Ectodermal cell (in vitro differentiated cells): ENCODE measurements around the gene EHD1.
"Not testable (repeated sequence)": the region's sequence is repeated elsewhere in the genome, so short reads cannot be mapped to it uniquely, and the experiment has no call there.

Experiments
- H3K27ac ChIP-seq: 2 replicates; pipeline ENCODE4 v1.7.0; 2013; ENCODE audit warnings: mild to moderate bottlenecking, low read depth, low read length; ENCODE audit not compliant: insufficient read depth, poor library complexity, severe bottlenecking
- H3K27me3 ChIP-seq: 2 replicates; pipeline ENCODE4 v1.7.0; 2013; ENCODE audit warnings: mild to moderate bottlenecking, low read length; ENCODE audit not compliant: insufficient read depth, control insufficient read depth, poor library complexity, severe bottlenecking
- H3K36me3 ChIP-seq: one replicate; pipeline ENCODE4 v1.7.0; 2013; ENCODE audit warnings: low read length; ENCODE audit not compliant: control insufficient read depth, insufficient read depth
- H3K4me1 ChIP-seq: one replicate; pipeline ENCODE4 v1.7.0; 2013; ENCODE audit warnings: low read length; ENCODE audit not compliant: control insufficient read depth, insufficient read depth
- H3K4me3 ChIP-seq: 2 replicates; pipeline ENCODE4 v1.7.0; 2013; ENCODE audit warnings: low read depth, low read length, control low read depth; ENCODE audit not compliant: insufficient read depth
- H3K9me3 ChIP-seq: 2 replicates; pipeline ENCODE4 v1.7.0; 2013; ENCODE audit warnings: mild to moderate bottlenecking, low read length, moderate library complexity; ENCODE audit not compliant: control insufficient read depth
- WGBS, 2 experiments: methylation state at CpG; one replicate each; pipeline ENCODE4 v1.1.7; 2013; ENCODE audit warnings: missing lambda C conversion rate in 2 of 2; 5-methylcytosine and 5-hydroxymethylcytosine counted together

The EHD1 gene

DNA sequence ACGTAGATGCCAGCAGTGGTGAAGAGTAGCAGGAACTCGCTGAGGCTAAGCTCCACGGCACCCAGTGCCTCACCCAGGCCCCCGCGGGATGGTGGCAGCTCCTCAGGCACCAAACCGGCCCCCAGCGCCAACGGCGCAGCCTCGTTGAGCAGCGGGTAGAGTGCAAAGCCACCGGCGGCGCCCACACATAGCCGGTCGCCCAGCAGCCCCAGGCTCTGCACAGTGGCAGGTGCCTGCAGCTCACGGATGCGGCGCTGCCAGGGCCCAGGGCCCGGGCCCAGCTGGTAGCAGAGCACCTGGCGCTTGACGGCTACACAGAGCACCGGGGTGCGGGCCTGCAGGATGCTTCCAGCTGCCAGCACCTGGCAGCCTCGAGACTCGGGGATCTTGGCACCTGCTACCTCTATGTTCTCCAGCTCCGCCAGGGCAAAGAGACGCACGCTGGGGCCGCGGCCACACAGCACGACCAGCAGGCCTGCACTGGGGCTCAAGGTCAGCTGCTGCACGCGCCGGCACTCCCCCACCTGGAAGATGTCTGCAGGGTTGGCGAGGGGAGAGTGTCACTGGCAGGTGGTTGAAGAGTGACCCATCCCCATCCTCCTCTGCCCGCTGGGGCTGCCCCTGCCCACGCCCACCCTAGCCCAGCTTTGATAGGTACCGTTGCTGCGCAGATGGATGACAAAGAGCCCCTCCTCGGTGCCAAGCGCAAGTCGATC is 48.7 kb downstream of the EHD1 start:
- no peaks in the 10 kb centered on the region for H3K36me3 ChIP-seq
- H3K27ac ChIP-seq: no peak overlapping the region
- no peaks in the 10 kb centered on the region for H3K9me3 ChIP-seq
- H3K4me1 ChIP-seq: no peaks in the 10 kb centered on the region
- H3K27me3 ChIP-seq: no peaks in the 10 kb centered on the region
- WGBS, 2 experiments: 95 to 96% methylated on average over 43 of the region's 43 CpGs
- H3K4me3 ChIP-seq: no peak overlapping the region

DNA sequence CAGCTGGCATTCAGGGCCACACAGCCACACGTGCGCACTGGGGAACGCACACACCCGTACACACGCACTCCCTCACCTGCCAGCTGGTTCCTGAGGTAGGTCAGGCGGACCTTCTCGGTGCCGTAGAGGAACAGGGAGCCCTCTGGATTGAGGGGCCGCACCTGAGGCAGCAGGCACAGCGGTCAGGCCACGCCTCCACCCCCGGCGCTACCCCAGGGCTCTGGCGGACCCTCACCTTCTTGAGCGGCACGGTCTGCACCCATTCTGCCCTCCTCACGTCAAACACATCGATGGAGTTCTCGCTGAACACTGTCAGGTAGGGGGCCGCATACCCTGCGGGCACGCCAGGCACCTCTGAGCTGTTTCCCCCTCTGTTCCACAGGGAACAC is 51.0 kb downstream of the EHD1 start:
- Histone ChIP-seq H3K4me1 (no peaks in the 10 kb centered on the region), H3K27me3 (no peaks in the 10 kb centered on the region), H3K36me3 (no peaks in the 10 kb centered on the region), H3K4me3 (no peak overlapping the region), H3K9me3 (no peaks in the 10 kb centered on the region), H3K27ac (no peak overlapping the region)
- WGBS, 2 experiments: 95% methylated on average over 22 of the region's 22 CpGs

DNA sequence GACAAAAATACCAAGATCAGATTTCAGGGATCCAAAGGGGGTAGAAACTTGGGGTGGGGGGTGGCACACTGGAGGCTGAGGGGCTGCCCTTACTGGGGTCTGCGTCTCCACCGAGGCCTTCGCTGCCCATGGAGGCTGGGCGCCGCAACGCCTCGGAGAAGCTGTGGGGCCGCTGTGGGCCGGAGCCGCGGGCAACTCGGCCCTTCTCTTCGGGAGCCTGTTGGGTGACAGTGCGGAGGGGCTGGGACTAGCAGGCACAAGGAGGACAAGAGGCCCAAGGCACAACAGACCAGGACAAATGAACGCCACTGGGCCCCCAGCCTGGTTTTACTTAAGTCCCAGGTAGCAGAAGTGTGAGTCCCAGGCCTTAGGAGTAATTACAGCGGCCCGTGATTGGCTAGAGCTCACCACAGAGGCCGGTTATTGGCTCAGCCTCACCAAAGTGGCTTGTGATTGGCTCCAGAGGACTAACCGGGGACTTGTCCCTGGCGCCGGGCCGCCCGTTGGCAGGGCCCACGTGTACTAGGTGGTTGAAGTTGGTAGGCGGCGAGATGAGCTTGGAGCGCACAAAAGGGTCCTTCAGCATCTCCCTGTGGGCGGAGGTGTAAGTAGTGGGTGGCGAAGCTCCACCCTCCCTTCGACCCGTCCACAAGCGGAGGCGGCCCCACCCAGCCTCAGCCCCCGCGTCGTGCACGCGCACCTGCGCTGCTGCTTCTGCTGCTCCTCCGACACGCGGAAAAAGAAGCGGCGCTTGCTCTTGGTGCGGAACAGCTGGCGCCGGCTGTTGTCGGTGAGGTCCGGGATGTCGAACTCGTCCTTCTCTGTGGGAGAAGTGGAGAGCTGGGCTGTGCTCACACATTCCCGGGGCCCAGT is 51.6 kb downstream of the EHD1 start:
- H3K4me1 ChIP-seq: no peaks in the 10 kb centered on the region
- H3K36me3 ChIP-seq: no peaks in the 10 kb centered on the region
- H3K27ac ChIP-seq: no peak overlapping the region
- WGBS, 2 experiments: 94% methylated on average over 52 of the region's 52 CpGs
- H3K4me3 ChIP-seq: no peak overlapping the region
- no peaks in the 10 kb centered on the region for H3K27me3 ChIP-seq
- no peaks in the 10 kb centered on the region for H3K9me3 ChIP-seq

DNA sequence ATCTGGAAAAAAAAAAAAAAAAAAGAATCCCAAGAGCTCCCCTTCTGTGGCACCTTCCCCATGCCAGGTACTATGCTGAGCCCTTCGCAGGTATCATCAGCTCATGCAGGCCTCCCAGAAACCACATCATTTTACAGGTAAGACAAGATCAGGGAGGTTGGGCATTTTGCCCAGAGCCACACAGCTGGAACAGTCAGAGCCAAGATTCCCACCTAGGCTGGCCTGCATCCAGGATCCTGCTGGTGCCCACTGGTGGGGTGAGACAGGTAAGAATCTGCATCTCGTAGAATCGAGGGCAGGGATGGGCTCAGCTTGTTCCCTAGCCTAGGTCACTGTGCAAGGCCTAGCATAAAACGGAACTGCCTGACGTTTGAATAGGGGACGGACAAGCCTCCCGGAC is 52.4 kb downstream of the EHD1 start:
- 87% methylated on average over 7 of the region's 7 CpGs for WGBS, 2 experiments
- no peak overlapping the region for H3K4me3 ChIP-seq
- no peaks in the 10 kb centered on the region for H3K9me3 ChIP-seq
- no peak overlapping the region for H3K27ac ChIP-seq
- H3K36me3 ChIP-seq: no peaks in the 10 kb centered on the region
- no peaks in the 10 kb centered on the region for H3K4me1 ChIP-seq
- no peaks in the 10 kb centered on the region for H3K27me3 ChIP-seq

DNA sequence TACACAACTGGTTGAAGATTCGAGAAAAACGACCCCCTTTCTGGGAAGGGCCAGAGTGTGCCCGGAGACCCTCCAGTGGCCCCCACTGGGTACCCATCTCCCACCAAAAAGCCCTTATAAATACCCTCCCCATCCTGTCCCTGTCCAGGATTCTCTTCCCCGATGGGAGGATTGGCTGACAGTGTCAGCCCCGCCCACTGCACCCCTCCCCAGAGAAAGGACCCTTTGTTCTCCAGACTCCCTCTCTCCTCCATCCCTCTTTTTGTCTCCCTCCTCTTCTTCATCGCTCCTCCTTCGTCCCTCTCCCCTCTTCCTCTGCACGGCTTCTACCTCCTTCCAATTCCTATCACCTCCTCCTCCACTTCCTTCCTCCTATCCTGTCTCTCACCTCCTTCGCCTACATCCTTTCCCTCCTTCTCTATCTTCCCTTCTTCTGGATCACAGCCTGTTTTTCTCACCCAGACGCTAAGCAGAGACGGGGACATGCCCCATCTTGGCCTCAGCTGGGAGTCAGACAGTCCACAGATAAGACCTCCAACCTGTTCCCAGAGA is 54.8 kb downstream of the EHD1 start:
- no peaks in the 10 kb centered on the region for H3K27me3 ChIP-seq
- H3K9me3 ChIP-seq: no peaks in the 10 kb centered on the region
- H3K36me3 ChIP-seq: no peaks in the 10 kb centered on the region
- H3K4me1 ChIP-seq: no peaks in the 10 kb centered on the region
- H3K27ac ChIP-seq: no peak overlapping the region
- H3K4me3 ChIP-seq: no peak overlapping the region
- WGBS, 2 experiments: 84 to 85% methylated on average over 11 of the region's 11 CpGs

DNA sequence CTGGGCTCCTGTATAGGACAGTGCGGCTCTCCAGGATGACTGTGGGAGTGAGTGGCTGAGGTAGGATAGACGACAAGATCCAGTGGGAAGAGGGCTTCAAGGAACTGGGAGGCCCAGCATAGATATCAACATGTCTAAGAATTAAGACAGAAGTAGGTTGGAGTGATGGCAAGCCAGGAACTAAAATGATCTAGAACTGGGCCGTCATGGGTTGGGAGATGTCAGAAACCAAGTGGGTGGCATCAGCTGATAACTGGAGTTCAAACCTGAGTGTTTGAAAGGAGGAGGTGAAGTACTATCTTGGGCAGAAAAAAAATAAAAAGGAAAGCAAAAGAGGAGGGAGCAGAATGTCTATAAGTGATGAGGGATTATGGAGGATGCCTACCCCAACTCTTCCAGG is 60.9 kb downstream of the EHD1 start:
- H3K4me3 ChIP-seq: no peak overlapping the region
- no peaks in the 10 kb centered on the region for H3K27me3 ChIP-seq
- no peaks in the 10 kb centered on the region for H3K4me1 ChIP-seq
- H3K27ac ChIP-seq: no peak overlapping the region
- no peaks in the 10 kb centered on the region for H3K9me3 ChIP-seq
- 94% methylated on average over 3 of the region's 3 CpGs for WGBS, 2 experiments
- no peaks in the 10 kb centered on the region for H3K36me3 ChIP-seq

DNA sequence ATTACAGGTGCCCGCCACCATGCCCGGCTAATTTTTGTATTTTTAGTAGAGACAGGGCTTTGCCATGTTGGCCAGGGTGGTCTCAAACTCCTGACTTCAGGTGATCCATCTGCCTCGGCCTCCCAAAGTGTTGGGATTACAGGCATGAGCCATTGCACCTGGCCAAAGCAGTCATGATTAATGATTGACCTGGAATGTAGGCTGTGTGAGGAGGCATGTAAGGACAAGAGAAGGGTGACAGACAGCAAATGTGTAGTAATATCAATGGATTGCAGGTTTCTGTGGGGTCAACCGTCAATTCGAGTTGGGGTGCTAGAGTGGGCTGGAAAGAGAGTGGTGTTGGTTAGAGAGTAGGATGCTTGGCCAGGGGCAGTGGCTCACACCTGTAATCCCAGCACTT is 63.0 kb downstream of the EHD1 start:
- H3K27ac ChIP-seq, H3K4me3 ChIP-seq, H3K36me3 ChIP-seq, H3K9me3 ChIP-seq, H3K4me1 ChIP-seq, H3K27me3 ChIP-seq: not testable (repeated sequence)
- WGBS, 2 experiments: 86 to 89% methylated on average over 5 of the region's 5 CpGs

DNA sequence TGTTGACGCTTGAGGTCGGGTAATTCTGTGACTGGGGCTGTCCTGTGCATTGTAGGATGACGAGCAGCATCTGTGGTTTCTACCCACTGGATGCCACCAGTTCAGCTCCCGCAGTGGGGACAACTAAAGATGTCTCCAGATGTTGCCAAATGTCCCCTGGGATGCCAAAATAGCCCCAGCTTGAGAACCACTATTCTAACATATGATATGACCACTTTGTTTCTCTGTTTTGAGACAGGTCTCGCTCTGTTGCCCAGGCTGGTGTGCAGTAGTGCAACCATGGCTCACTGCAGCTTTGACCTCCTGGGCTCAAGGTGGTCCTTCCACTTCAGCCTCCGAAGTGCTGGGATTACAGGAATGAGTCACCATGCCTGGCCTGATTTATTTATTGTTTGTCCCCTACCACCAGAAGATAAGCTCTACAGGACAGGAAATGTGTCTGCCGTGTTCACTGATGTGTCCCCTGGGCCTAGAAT is 63.7 kb downstream of the EHD1 start:
- WGBS, 2 experiments: 87 to 89% methylated on average over 7 of the region's 7 CpGs
- Histone ChIP-seq H3K36me3 (no peaks in the 10 kb centered on the region), H3K4me1 (no peaks in the 10 kb centered on the region), H3K27me3 (no peaks in the 10 kb centered on the region), H3K4me3 (no peak overlapping the region), H3K9me3 (no peaks in the 10 kb centered on the region), H3K27ac (no peak overlapping the region)

DNA sequence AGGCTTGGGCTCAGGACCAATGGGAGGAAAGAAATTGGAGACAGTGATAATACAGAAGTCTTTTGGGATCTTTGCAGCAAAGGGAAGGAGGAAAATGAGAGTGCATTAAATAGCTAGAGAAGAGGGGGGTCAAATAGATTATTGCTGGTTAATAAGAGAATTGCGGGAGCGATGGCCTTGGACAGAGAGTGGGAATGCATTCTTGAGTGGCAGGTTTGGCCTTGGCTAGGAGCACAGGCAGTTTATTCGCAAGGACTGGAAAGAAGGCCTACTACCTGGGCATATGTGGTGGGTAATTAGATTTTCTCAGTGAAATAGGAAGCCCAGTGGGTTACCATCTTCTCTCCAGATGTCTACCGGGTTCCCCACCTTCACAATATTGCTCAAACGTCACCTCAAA is 64.6 kb downstream of the EHD1 start:
- 91 to 94% methylated on average over 5 of the region's 5 CpGs for WGBS, 2 experiments

DNA sequence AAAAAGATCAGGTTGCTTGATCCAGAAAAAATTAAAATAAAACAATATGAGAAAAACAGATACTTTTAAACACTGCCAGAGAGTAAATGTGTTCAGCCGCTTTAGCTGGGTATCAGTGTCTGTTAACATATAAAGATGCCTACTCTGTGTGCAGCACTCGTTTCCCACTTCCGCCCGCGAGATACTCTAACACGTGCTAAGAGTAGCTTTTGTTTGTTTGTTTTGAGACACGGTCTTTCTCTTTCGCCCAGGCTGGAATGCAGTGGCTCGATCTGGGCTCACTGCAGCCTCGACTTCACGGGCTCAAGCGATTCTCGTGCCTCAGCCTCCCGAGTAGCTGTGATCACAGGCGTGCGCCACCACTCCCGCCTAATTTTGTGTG is 67.5 kb downstream of the EHD1 start:
- H3K9me3 ChIP-seq: no peaks in the 10 kb centered on the region
- no peaks in the 10 kb centered on the region for H3K27me3 ChIP-seq
- H3K4me1 ChIP-seq: peaks cover 7% of the 10 kb centered on the region
- WGBS, 2 experiments: 51 to 54% methylated on average over 14 to 15 of the region's 17 CpGs
- H3K36me3 ChIP-seq: peaks cover 7% of the 10 kb centered on the region
- H3K27ac ChIP-seq: no peak overlapping the region
- H3K4me3 ChIP-seq: peak overlapping the region; percentile 93

More for the DNA sequence above, 64.6 kb downstream of the EHD1 start:
- Histone ChIP-seq H3K36me3 (no peaks in the 10 kb centered on the region), H3K9me3 (no peaks in the 10 kb centered on the region), H3K27me3 (no peaks in the 10 kb centered on the region), H3K27ac (no peak overlapping the region), H3K4me1 (peaks cover 7% of the 10 kb centered on the region), H3K4me3 (no peak overlapping the region)
